NCI-H2227 treated with DMSO at 0.1 percent for 48 hours (cell line): ENCODE results near the gene APOA5.

Experiments used
- DNase-seq: peaks from one replicate; lab custom pipeline; 2025; lab: John Stamatoyannopoulos, UW

Gene APOA5

DNA sequence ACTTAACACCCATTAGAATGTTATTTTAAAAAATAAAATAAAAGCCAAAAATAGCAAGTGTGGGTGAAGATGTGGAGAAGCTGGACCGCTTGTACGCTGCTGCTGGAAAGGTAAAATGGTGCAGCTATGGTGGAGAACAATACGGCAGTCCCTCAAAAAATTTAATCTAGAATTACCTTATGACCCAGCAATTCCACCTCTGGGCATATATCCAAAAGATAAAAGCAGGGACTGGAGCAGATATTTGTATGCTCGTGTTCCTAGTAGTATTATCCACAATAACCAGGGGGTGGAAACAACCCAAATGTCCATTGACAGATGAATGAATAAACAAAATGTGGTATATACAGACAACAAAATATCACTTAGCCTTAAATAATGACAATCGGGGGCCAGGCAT is 6.1 kb upstream of the APOA5 start:
- DNase-seq, result no peak

DNA sequence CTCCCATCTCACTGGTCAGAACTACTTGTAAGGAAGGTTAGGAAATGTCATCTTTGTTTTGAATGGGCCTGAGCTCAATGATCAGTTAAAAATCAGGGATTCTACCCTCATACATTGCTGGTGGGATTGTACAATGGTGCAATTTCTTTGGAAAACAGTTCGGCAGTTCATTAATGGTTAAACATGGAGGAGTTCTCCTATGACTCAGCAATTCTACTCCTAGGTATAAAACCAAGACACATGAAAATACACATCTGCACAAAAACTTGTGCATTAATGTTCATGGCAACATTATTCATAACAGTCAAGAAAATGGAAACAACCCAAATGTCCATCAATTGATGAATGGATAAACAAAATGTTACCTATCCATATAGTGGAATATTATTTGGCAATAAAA is 4.9 kb upstream of the APOA5 start:
- no peak for DNase-seq

DNA sequence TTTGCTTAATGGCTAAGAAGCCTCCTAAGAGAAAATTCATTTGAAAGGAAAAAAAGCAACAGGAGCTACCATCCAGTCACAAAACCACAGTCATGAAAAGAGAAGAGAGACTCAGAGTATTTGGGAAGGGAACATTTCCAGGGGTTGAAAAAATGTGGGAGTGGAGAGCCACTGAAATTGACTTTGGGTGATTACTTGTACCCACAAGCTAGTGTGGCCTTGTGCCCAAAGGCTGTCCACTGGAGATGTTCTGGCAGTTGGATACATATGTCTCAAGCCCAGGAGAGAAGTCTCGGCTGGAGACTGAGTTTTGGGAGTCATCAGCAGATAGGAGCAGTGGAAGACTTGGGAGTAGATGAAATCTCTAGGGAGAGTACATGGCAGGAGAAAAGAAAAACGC is 3.2 kb upstream of the APOA5 start:
- no peak for DNase-seq

GRCh38 chr11:116793772-116794097 is 2.1 kb upstream of the APOA5 start:
- DNase-seq, result no peak

GRCh38 chr11:116792869-116793771 is 1.4 kb upstream of the APOA5 start:
- DNase-seq, result no peak

DNA sequence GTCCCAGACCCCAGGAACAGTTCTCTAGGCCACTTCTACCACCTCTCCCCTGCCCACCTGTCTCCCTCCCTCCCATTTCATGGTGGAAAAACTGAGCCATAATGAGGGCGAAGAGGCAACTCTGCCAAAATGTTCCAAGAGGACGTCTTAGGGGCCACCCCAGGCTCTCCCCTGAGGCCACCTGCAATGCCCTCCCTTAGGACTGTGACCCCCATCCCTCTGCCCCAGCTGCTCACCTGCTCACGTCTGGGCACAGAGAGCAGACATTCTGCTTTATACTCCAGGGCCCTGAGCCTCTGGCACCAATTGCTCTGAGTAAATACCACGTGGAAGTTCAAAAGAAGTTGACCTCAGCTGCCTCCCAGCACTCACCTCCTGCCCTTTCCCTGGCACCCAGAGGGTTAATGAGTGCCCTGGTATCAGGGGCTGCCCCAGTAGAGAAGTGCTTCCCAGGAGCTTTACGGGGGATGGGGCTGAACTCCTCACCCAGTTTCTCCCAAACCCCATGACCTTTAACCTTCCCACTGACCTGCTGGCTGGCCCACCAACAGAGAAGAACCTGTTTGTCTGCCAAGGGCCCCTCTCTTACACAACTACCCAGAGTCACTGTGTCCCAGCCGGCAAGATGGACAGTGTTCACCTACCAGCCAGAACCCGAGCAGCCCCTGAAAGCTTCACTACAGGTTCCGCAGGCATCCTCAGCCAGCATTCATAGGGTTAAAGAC is 627 bp upstream of the APOA5 start:
- DNase-seq, result no peak

- no peak for DNase-seq
Observed at GRCh38 chr11:116791002-116791812, 472 bp downstream of the APOA5 start.

- no peak for DNase-seq
Observed at GRCh38 chr11:116790167-116791001, 1.3 kb downstream of the APOA5 start.

DNA sequence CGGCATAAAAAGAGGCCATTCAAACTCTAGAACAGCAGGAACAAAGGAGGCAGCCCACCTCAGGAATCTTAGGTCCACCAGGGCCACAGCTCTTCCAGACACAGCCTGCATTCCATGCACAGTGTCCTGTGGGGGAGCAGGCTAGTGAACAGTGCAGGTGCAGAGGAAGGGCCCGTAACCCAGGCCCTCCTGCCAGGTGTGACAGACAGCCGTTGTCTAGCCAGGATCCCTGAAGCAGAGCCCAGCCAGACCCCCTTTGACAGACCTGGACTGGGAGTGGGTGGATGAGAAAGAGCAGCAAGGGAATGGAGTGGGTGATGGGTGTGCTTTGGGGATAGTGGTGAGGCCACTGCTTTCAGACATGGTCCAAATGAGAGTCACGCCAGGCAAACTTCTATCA is 2.7 kb downstream of the APOA5 start:
- DNase-seq, result no peak

- DNase-seq, result no peak
Observed at GRCh38 chr11:116788534-116788933, 3.1 kb downstream of the APOA5 start.

DNA sequence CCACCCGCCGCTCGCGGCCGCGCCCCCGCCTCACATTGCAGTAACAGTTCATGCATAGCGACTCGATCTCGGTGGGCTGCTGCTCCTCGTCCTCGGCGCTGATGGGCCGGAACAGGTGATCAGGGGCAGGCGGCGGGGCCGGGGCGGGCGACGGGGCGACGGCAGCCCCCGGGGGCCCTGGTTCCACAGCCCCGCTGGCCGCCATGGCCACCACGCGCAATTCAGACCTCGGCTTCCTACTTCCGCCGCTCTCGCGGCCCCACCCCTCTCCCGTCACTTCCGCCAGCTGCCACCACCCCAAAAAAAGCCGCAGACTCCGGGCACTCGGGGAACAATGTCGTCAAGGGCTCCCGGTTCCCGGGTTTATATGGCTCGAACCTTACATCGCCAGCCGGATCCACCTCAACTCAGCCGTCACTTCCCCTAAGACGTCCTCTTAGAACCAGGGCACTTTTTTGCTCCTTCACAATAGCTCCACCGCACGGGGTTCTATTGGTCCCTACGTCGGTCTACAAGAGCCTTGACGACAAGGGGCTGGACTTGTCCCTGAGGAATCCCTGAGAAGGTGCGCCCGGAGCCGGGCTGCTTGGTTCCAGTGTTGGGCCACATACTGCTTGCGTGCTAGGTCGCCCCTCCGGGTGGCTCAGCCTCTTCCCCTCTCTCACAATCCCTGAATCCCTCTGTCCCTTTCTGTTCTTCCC is 3.7 kb downstream of the APOA5 start, which contains the start of gene ZPR1:
Gene ZPR1 (minus strand): TSS at position 238 of the 701 bp plus-strand sequence. CDS start 33 bp downstream, at position 205.
- DNase-seq, result peak; percentile 72

- no peak for DNase-seq
Observed at GRCh38 chr11:116787436-116787785, 4.3 kb downstream of the APOA5 start.

DNA sequence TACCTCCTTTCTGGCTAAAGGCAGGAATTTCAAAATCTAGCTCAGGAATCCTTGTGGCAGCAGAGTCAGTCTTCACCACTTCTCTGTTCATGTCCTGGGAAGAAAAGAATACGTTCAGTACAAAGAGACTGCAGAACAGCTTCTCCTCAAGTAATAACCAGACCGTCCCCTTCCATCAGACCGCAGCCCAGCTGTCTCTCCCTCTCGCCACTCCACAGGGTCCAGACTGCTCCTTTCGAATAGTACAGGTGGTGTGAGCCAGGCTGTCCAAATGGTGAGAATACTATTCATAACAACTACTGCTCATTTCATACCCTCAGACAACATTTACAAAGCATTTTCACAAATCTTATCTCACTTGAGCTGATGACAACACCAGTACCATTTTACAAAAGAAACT is 4.7 kb downstream of the APOA5 start:
- DNase-seq, result no peak

- DNase-seq, result no peak
Observed at GRCh38 chr11:116786326-116786725, 5.4 kb downstream of the APOA5 start.

DNA sequence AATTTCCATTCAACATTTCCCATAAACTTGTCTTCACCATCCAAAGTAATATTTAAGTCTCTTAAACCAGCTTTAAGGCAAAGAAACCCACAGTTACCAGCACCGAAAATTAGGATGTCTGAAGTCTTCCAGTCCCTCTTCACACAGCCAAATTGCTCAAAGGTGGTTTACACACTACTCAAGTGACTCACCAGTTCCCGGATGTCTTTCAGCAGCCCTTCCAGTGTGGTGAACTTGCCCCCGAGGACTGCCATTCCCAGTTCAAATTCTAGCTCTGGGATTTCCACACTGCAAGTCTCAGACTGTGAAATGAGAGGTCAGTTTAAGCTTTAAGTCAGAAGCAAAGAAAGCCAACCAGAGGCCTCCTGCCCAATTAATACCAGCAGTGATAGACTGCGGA is 9.0 kb downstream of the APOA5 start:
- no peak for DNase-seq

GRCh38 chr11:116778556-116778955 is 13.1 kb downstream of the APOA5 start:
- DNase-seq, result no peak

GRCh38 chr11:116777056-116777455 is 14.6 kb downstream of the APOA5 start:
- no peak for DNase-seq

GRCh38 chr11:116776522-116776984 is 15.1 kb downstream of the APOA5 start:
- no peak for DNase-seq

GRCh38 chr11:116775975-116776374 is 15.7 kb downstream of the APOA5 start:
- DNase-seq, result no peak

DNA sequence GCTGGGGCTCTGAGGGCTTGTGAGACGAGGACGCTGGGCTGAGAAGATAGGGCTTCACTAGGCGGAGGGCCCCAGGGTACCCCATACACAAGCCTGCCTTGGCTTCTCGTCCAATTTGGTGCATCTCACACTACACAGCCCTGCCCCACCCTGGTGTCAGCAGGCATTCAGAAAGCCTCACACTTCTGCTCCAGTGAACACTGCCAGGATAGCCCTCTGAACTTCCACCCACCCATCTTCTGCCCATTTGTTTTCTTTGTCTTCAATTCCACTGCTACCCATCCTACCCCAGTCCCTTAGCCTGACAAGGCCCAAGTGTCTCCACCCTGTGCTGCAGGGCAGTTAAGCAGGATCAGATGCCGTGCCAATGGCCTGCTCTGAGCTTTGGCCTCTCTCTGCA is 17.0 kb downstream of the APOA5 start:
- DNase-seq, result no peak
